Stomach (tissue), 4 donors: ENCODE results near the gene OPN1SW.

Experiments
- POLR2A ChIP-seq, 4 donors: fragments of 450-650 bp; IDR thresholded peaks; one replicate each; pipeline ENCODE4 v1.6.1; 2016; ENCODE audit warnings: antibody characterized with exemption in 4 of 4, control low read depth in 2 of 4, mild to moderate bottlenecking in 1 of 4, moderate library complexity in 1 of 4
- POLR2AphosphoS5 ChIP-seq, 3 donors: sonication (generic); formaldehyde crosslinking; IDR thresholded peaks; one replicate each; pipeline ENCODE4 v1.6.1; 2016; ENCODE audit warnings: antibody characterized with exemption in 3 of 3

DNA sequence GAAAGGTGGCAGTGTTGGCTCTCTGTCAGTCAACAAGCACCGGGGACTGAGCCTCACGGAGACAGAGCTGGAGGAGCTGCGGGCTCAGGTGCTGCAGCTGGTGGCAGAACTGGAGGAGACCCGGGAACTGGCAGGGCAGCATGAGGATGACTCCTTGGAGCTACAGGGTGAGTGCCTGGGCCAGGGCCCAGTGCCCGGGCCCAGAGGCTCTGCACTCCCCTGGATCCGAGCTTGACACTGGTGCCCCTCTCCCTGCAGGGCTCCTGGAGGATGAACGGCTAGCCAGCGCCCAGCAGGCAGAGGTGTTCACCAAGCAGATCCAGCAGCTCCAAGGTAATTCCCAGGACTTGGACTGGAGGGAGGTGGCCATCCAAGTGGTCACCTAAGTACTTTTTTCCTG is 18.8 kb upstream of the OPN1SW start:
- no peak for TF ChIP-seq POLR2A (IDR thresholded peaks at IDR 0.05)
- no peak for TF ChIP-seq POLR2AphosphoS5 (IDR thresholded peaks at IDR 0.05)
